NCI-H226 (cell line): Measurements from ENCODE around the gene TRIM44.
A peak's percentile ranks its signal among the peaks of the same experiment; 100 is the strongest.
"Not testable (repeated sequence)": the region's sequence is repeated elsewhere in the genome, so short reads cannot be mapped to it uniquely, and the experiment has no call there.

ENCODE experiments used
- DNase-seq: peaks from one replicate; pipeline ENCODE4 v3.0.0-alpha.2; 2015

The TRIM44 gene

DNA sequence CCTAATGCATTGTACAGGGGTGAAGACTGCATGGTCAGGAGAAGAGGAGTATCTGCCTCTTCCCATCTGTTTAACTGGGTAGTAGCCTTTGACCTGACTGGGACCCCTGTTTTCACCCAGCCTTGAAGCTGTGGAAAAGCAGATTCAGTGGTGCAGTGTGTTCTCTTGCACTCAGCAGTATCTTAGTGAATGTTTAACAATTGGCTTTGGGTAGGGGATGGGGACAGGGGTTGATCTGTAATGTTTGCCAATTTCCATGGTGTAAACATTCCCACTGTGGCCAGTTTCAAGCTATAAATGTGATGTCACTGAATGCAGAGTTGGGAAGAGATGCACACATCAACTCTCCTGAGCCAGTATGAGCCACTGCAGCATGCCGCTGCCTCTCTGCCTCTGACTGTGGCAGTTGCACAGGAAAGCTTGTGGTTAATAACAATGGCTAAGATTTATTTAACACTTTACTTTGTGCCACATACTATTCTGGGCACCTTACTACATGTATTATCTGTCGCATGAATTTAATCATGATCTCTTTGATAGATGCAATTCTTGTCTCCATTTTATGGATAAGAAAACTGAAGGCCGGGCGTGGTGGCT lies 28.6 kb upstream of the TRIM44 start:
- DNase-seq = no peak

DNA sequence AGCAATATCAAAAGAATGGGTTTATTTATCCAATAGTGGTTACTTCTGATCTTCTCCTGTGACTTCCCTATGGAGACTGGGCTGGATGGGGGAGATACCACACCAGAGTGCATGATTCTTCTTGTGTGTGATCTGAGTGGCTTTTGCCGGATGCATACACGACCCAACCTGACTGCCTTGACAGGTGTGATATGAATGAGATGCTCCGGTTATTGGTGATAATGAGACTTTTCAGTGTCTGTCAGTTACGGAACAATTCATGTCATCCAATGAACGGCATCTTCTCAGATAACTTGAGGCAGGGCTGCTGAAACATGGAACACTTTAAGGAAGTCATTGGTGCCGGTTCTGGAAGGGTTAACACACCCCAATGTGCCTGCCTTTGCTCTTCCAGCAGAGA lies 26.6 kb upstream of the TRIM44 start:
- DNase-seq = no peak

DNA sequence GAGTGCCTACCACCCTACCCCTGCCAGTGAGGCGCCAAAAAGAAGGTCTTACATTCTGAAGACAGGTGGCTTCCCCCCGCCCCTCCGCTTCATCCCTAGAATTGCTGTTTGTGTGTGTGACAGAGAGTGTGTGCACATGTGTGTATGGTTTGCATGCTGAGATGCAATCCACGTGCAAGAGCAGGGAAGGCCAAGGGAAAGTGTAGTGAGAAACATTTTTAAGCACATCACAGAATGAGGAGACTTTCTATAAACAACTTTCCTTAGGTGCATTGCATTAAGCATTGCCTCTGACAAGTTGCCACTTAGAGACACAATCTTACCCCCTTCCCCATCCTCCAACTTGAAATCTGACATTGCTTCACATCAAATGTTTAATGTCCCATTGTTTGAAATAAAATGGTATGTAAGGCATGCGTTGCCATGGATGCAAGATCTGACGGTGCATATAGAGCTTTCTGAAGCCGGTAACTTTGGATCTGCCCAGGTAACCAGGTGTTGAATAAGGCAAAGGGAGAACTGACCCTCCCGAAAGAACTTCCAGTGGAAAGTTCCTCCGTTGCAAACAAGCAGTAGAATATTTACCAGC lies 22.9 kb upstream of the TRIM44 start:
- DNase-seq = no peak

DNA sequence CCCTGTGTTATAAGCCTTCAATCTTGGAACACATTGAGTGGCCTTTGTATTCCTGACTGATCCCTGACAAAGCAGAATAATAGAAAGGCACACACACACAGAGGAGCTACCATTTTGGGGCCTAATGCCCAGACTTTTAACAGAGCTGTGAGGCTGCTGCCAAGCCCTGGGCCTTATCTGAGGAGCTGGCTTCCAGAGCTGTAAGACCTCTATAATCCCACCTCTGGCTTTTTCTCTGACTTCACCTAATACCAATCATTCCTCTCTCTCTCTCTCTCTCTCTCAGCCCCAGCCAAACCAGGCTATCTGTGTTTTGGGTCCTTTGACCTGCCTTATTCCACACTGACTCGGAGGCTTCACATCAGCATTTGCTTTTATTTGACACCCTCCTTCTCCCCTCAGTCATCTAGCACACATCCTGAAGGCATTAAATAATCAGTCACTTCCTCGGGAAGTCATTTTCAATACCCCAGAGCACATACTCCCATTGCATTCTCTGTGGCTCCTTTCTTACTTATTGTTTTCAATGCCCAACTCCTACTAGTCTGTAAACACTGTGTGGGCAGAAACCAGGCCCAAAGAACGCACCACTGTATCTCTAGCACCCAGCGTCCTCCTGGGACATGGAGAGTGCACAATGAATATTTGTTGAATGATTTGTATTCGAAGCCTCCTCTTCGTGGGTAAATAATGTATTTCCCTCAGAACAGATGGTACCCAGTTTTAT lies 21.2 kb upstream of the TRIM44 start:
- DNase-seq = peak; percentile 61

DNA sequence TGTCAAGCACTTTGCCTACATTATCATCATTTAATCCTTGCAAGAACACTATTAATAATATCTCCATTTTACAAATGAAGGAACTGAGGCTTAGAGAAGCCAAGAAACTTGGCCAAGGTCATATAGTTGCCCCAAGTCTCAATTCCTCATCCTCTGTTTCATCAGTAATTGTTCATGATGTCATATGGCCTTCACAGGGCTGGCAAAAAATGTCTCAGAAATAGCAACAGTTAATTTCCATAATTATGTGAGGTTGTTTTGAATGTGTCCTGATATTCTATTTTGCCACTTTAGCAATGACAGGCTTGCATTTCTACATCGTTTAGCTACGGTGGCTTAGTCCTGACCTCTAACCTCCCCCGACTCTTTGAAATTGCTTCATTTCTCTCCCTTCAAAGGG lies 20.6 kb upstream of the TRIM44 start:
- DNase-seq = no peak

DNA sequence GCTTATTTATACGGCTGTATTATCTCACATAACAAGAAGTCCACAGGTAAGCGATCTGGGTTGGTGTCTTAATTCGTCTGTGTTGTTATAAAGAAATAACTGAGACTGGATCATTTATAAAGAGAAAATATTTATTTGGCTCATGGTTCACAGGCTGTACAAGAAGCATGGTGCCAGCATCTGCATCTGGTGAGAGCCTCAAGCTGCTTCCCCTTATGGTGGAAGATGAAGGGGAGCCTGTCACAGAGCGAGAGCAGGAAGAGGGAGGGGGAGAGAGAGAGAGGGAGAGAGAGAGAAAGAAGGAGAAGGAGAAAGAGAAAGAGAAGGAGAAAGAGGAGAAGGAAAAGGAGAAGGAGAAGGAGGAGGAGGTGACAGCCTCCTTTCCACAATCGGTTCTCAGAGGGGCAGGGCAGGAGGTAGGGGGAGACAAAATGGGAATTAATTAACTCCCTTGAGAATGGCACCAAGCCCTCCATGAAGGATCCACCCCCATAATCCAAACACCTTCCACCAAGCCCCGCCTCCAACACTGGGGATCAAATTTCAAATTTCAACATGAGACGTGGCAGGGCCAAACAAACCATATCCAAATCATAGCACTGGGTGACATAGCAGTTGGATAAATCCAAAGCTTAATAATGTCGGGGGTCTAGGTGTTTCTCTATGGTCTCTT lies 15.0 kb upstream of the TRIM44 start:
- no peak for DNase-seq

DNA sequence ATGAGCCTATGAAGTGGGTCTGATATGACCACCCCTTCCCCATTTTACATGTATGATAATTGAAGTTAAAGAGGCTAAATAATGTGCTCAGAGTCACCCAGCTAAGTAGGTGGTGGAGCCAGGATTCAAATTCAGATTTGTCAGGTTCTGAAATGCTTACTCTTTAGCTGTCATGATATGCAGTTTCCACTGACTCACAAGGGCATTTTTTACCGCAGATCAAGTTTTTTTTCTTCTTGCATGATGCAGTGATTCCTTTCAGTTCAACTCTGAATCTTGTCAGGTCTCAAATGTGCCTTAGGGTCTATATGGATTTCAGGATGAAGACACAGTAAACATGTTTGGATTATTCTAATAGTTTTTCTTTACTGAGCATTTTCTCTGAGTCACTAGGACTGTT lies 12.6 kb upstream of the TRIM44 start:
- DNase-seq = peak; percentile 64

DNA sequence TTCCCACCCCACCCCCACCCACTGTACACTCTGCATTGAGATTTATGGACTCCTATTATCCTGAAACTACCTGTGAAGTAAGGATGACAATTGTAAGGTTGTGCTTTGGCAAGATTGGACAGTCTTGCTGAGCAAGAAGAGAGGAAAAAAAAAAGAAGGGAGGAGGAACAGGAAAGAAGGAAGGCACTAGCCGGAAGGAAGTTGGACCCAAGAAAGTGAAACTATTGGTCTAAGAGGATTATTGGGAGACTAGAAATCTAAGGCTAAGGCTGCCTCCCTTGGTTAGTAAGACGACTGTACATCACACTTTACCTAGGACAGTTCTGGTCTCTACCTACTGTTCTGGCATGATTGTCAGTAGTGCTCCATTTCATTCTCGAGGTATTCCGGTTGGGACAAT lies 12.1 kb upstream of the TRIM44 start:
- DNase-seq = no peak

DNA sequence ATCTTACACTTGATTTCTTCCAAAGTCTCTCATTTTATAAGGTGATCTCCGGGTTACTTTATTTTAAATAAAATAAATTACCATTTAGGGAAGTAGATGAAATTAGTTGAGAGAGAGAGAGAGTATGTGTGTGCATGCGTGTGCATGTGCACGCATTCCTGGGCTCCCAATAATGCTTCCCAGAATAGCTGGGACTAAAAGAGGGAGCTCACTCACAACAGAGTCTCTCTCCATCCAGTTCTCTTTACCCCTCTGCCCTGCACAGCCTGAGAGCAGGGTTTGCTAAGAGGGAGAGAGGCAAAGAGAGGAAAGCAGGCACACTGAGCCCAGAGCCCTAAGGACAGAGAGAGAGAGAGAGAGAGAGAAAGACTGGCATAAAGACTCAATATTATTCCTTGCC lies 11.3 kb upstream of the TRIM44 start:
- no peak for DNase-seq

DNA sequence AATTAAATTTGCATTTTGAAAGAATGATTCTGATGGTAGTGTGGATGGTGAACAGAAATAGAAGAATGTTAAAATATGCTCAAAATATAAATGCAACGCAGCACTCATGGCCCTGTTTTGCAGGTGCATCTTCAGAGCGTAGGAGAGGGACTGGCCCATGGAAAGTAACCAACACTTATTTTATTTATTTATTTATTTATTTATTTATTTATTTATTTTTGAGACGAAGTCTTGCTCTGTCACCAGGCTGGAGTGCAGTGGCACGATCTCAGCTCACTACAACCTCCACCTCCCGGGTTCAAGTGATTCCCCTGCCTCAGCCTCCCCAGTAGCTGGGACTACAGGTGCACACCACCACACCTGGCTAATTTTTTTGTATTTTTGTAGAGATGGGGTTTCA lies 9.8 kb upstream of the TRIM44 start:
- DNase-seq = not testable (repeated sequence)

DNA sequence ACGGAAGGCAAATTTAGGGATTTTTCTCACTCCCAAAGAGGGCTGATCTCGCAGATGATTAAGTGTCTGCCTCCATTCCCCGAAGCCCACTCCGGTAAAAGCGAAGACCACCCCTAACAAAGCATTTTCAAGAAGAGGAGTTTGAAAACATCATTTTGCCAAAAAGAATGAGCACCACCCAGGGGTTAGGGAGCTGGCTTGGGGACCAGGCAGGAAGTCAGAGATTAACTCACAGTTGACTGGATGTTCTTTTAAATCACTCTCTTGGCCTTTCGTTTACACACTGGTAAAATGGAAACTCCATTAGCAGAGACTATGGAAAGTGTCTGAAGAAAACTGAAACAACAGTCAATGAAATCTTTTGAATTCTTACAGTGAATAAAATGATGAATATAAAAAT lies 7.9 kb upstream of the TRIM44 start:
- DNase-seq = no peak

DNA sequence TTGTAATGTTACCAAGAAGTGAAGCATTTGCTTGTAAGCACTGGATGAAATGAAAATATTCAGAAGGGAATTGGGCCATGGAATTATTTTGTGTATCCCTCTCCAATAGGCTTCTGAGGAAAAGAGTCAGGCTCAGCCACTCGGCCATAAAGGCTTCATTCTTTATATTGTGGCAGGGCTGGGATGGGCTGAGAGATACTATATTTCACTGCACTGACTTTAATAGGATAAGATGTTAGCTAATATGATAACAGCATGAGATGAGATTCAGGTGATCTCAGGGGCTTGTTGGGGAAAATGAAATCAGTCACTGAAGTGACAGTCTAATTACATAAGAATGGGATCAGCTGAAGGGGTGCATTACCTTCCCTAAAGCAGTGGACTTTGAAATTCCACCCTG lies 7.3 kb upstream of the TRIM44 start:
- DNase-seq = no peak

DNA sequence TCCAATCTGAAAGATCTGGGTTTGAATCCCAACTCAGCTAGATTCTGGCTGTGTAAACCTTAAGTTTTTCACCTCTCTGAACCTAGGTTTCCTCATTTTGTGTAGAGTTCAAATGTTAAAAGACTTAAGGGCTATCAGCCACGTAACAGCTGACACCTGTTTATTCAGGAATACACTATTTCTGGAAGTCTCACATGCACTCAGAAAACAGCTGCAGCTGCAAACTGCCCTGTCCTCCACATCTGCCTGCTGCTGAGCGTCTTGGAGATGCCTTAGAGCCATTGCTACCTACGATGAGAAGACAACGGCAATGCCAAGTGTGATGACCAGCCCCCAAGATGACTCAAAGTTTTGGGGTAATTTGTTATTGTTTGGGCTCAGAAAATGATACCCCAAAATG lies 6.7 kb upstream of the TRIM44 start:
- no peak for DNase-seq

DNA sequence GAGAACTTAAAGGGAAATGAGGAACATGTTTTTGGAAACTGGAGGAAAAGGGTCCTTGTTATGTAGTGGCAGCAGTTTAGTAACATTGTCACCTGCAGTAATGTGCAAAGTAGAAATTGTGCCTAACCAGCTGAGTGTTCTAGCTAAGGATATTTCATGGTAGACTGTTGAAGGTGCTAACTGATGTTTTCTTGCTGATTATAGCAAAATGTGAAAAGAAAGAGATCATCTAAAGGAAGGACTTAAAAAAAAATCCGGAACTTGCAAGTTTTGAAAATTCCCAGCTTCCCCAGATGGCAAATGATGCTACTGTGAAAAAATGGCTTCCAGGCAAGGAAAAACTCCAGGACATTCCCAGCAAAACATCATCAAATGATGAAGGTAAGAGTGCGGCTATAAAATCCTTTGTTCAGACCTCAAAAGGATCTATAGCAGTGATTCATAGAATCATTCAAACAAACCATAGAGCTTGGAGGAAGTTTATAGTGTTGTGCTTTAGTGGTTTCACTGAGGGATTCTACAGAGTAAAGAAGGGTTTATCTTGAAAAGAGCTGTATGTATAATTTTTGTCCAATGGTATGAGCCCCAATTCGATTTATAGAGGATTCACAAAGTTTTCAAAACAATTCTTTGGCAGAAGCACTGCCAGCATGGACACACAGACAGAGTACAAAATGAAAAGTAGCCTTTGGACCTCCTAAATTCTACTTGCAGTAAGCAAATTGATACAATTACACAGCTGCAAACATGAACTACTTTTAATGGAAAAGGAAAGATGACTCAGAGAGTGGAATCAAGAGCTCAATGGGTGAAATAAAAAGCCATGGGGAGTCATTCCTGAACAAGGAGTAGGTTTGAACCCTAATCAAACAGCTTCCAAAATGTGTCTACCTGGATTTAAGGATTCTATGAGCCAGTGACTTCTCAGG lies 4.3 kb upstream of the TRIM44 start:
- no peak for DNase-seq

DNA sequence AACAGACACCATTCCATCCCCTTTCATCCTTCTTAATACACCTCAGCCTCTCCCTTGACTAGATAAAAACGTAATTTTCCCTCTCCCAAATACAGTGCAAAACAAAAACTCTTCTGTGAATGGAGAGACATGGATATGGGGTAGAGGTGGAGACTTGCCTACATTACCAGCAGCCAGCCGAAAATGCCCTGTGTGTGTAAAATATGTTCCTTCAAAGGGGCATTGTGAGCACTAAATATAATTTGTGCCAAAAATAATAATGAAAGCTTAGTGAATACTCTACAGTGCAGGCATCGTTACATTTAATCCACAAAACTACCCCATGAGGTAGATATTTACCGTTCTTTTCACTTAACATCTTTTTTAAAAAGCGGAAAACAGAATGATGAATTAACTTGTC lies 1.0 kb upstream of the TRIM44 start:
- no peak for DNase-seq

DNA sequence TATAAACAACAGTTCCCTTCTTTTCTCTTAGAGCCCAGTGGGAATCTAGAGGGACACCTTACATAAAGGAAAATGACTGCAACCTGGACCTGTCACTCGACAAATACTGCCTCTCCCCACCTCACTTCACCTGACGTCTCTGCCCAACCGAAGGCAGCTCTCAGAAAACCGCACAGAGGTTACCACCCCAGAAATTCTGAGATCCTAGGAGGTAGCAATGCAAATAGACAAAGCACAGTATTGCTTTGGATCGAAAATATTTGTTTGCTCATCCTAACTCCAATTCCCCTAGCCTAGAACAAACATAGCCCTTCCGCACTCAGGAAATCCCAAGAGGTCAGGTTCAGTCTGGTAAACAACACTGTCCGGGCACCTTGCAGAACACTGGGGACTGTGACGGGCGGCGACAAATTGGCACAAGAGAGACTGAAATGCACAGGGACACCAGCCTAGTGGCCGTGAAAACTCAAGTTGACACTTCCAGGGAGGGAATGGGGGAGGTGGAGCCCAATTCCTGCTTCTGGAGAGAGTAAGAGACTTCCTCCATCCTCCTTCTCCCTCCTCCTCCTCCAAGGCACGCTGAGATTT lies 420 bp upstream of the TRIM44 start:
- no peak for DNase-seq

DNA sequence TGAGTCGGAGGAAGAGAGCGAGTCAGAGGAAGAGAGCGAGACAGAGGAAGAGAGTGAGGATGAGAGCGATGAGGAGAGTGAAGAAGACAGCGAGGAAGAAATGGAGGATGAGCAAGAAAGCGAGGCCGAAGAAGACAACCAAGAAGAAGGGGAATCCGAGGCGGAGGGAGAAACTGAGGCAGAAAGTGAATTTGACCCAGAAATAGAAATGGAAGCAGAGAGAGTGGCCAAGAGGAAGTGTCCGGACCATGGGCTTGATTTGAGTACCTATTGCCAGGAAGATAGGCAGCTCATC lies 780 bp downstream of the TRIM44 start:
- DNase-seq = no peak

DNA sequence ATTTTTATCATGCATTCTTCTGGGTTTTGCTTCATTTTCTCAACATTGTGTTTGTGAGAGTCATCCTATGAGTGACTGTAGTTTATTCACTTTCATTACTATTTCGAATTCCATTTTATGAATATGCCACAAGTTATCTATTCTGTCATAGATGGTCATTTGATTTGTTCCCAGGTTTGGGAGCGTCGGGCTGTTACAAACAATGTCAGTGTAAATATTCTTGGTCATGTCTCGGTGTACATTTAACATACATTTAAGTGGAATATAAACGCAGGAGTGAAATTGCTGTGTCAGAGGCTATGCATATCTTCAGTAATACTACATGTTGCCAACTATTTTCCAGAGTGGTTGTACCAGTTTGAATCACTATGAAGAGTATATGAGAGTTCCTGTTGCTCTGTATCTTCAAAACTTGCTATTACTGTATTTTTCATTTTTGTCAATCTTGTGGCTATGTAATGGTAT lies 2.4 kb downstream of the TRIM44 start:
- peak; percentile 30 for DNase-seq

DNA sequence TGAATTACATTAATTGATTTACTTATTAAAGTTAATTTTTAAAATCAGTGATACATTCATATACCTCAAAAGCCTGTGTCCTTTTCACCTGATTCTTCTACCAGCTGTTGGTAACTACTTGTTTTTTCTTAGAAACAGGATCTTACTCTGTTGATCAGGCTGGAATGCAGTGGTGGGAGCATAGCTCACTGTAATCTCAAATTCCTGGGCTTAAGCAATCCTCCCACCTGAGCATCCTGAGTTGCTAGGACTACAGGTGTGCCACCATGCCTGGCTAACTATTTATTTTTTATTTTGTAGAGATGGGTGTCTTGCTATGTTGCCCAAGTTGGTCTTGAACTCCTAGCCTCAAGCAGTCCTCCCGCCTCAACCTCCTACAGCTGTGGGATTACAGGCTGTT lies 4.7 kb downstream of the TRIM44 start:
- peak; percentile 39 for DNase-seq

DNA sequence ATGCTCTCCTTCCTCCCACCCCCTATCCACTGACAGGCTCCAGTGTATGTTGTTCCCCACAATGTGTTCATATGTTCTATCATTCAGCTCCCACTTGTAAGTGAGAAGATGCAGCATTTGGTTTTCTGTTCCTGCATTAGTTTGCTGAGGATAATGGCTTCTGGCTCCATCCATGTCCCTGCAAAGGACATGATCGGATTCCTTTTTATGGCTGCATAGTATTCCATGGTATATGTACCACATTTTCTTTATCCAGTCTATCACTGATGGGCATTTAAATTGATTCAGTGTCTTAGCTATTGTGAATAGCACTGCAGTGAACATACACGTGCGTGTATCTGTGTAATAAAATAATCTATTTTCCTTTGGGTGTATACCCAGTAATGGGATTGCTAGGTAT lies 5.8 kb downstream of the TRIM44 start:
- not testable (repeated sequence) for DNase-seq

DNA sequence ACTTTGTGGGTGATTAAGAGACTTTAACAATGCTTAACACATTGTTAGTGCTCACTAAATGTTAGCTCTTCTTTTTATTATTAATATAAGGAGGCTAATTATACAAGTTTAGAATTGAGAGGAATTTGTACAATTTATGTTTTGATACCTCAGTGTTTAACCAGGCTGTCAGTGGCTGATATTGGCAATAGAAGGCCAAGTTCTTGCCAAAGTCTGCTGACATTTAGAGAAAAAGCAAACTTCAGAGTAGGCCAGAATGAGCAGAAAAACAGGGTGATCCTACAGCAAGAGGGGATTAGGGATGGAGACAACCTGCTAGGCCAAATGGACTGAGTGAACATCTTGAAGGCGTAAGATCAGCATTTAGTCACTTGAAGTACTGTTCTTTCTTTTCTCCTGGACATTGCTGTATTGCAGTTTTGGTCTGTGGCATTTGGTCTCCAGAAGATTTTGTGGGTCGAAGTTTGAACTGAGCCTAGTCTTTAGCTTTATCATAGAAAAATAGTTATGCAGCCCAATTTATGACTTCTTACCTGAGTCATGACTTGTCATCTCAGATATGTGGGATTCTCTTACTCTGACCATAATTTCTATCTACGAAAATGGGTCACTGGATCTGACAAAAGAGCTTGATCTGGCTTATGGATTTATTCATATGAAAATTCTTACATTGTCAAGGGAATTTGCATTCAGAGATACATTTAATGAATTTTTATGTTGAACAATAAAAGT lies 9.0 kb downstream of the TRIM44 start:
- no peak for DNase-seq

DNA sequence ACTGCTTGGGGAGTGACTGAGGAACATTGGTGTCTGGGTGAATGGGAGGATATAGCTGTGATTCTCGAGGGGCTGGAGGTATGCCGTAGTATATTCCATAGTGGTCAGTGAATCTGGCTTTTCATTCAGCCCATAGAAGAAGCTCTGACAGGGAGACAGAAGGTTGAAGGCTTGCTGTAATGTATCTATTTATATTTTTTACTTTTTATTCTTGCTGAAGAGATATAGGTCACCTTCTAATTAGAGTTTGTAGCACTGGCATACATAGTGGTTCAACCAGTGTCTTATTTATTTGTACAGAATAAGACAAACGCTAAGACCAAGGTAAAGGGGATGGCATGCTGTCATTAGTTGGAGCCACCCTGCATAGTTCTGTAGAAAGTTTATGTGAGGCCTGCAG lies 10.0 kb downstream of the TRIM44 start:
- no peak for DNase-seq
